AG09309 (cell line): ENCODE results near the gene NOM1.
"Not testable (repeated sequence)": the region's sequence is repeated elsewhere in the genome, so short reads cannot be mapped to it uniquely, and the experiment has no call there.

Experiments
- DNase-seq: peaks from one replicate; pipeline ENCODE4 v3.0.0-alpha.2; 2010; ENCODE audit warnings: low read depth
- H3K4me3 ChIP-seq: 2 replicates; pipeline ENCODE4 v1.5.1; 2011; ENCODE audit warnings: mild to moderate bottlenecking, low read depth, low read length, moderate library complexity; ENCODE audit not compliant: control insufficient read depth
- CTCF ChIP-seq: IDR thresholded peaks from 2 replicates; pipeline ENCODE4 v1.5.1; 2011; ENCODE audit warnings: mild to moderate bottlenecking, low read depth, low read length, inconsistent platforms; ENCODE audit not compliant: insufficient read depth, control insufficient read depth; ENCODE audit errors: missing control alignments

The NOM1 gene

GRCh38 chr7:156943091-156944041, 6.1 kb upstream of the NOM1 start:
- DNase-seq = no peak
- H3K4me3 ChIP-seq = no peak overlapping the region

DNA sequence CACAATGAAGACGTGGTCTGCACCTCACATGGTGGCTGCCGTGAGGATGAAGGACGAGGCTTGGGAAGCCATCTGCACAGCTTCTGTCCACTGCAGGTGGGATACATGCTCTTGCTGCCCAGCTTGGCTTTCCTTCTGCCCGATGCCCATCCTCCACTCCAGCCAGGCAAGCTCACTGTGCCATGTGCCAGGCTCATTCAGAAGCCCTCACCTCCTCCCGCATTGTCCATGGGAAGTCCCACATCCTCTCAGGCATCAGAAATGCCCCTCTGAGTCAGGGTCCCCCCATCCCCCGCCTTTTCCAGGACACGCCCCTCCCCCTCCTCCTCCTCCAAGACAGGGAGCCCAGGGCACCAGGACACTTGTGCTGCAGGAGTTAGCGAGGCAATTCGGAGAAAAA, 4.6 kb upstream of the NOM1 start:
- H3K4me3 ChIP-seq = no peak overlapping the region
- TF ChIP-seq CTCF = no peak
- DNase-seq = no peak

More at GRCh38 chr7:156943091-156944041, 6.1 kb upstream of the NOM1 start:
- no peak for TF ChIP-seq CTCF

DNA sequence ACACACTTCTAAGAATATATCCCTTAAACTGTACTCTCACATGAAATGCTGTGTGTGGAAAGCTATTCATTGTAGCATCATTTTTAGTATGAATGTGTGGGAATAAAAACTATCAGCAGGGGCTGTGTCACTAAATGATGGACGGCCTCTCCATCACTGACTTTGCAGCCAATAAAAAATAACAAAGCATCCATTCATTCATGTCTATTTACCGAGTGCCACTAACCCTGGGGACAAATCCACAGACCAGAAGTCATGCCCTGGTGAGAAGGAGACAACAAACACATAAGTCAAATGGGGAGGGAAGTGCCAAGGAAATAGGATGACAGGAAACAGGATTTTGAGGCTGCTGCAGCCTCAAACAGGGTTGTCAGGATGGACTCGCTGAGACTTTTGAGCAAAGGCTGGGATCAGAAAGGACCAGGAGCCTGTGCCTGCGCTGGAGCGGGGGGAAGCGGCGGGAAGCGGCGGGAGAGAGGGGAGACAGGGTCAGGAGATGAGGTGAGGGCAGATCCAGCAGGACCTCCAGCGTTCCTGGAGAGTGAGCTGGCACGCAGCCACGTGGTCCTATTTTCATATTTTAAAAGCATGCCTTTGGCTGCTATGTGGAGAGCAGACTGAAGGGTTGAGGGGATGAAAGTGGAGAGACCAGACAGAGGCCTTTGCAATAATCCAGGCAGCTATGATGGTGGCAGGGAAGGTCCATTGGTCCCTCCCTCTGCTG, 2.2 kb upstream of the NOM1 start:
- no peak overlapping the region for H3K4me3 ChIP-seq
- no peak for DNase-seq
- no peak for TF ChIP-seq CTCF

DNA sequence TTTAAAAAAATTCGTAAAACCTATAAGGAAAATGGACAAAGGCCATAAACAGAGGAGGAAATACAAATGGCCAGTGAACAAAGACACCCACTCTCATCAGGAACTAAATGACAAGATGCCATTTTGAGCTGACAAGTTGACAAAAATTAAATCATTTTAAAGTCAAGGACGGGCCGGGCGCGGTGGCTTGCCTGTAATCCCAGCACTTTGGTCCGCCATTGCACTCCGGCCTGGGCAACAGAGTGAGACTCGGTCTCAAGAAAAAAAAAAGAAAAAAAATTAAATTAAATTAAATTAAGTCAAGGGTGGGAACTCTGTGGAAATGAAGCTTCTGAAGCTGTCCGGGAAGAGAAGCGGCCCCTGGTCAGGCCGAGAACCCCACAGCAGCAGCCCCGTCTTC, 1.2 kb upstream of the NOM1 start:
- DNase-seq = no peak
- no peak for TF ChIP-seq CTCF
- H3K4me3 ChIP-seq = no peak overlapping the region; the same call in 1 of the 2 replicates

GRCh38 chr7:156950381-156950858, 908 bp downstream of the NOM1 start:
- peak overlapping the region; percentile 77 for H3K4me3 ChIP-seq
- no peak for TF ChIP-seq CTCF
- DNase-seq = no peak

DNA sequence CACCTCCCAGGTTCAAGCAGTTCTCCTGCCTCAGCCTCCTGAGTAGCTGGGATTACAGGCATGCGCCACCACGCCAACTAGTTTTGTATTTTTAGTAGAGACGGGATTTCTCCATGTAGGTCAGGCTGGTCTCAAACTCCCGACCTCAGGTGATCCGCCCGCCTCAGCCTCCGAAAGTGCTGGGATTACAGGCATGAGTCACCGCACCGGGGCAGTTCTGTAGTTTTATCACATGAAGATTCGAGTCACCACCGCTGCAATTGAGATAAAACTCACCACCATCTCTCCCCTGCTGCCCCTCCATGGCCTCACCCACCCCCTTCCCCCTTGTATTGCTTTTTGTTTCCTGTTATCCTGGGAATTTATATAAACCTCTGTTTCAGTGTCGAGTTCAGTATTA, 3.7 kb downstream of the NOM1 start:
- not testable (repeated sequence) for H3K4me3 ChIP-seq, DNase-seq

DNA sequence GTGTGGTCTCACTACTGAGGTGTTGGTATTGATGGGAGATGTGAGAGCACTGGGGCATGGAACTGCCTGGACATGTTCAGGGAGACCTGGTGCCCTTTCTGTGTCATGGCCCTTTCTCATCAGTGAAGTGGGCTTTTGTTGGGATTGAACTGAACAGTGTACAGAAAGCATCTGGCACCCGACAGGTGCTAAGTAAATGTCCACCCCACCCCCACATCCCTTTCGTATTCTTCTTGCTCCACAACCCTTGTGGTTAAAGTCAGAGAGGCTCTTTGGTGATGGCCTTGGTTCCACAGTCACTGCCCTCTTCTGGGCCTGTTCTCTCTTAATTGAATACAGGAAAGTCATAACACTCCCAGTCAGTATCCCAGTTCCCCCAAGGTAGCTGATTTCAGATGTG, 5.4 kb downstream of the NOM1 start:
- DNase-seq = no peak
- TF ChIP-seq CTCF = no peak
- H3K4me3 ChIP-seq = no peak overlapping the region
